HFFc6 (cell line): Measurements from ENCODE around the gene GRID1. TPM values are rescaled to one million over a fixed set of nuclear protein-coding genes. Genes with fewer than 3 reads are reported as not detected.

ENCODE experiments used
- DNase-seq: peaks from one replicate; pipeline ENCODE4 v3.0.0-alpha.2; 2018
- H3K27ac Mint-ChIP-seq: 2 replicates; pipeline ENCODE4 v1.8.0; 2020; ENCODE audit warnings: mild to moderate bottlenecking, mixed read lengths
- H3K27me3 Mint-ChIP-seq: 2 replicates; pipeline ENCODE4 v1.8.0; 2021; ENCODE audit warnings: mild to moderate bottlenecking, moderate library complexity, mixed read lengths; ENCODE audit not compliant: insufficient read depth
- H3K36me3 Mint-ChIP-seq: 2 replicates; pipeline ENCODE4 v1.8.0; 2021; ENCODE audit warnings: low read depth, mixed read lengths
- H3K4me1 Mint-ChIP-seq: 2 replicates; pipeline ENCODE4 v1.8.0; 2020; ENCODE audit warnings: low read depth, mixed read lengths
- H3K4me3 Mint-ChIP-seq: 2 replicates; pipeline ENCODE4 v1.8.0; 2020; ENCODE audit warnings: mild to moderate bottlenecking, moderate library complexity, mixed read lengths
- H3K9me3 Mint-ChIP-seq: 2 replicates; pipeline ENCODE4 v1.8.0; 2020; ENCODE audit warnings: mild to moderate bottlenecking, mixed read lengths
- CTCF ChIP-seq: fragments of 200-600 bp; sonication (generic); IDR thresholded peaks from 2 replicates; pipeline ENCODE4 v1.5.0; 2021; ENCODE audit warnings: antibody characterized with exemption, mild to moderate bottlenecking
- total RNA-seq, 6 experiments: library from RNA; stranded (reverse); fragmentation: NEBNext Ultra II Directional; extraction: Animal tissue kit (Norgen Biotek cat#: 25700); gene quantifications; 2 replicates in 1 of 6; 3 replicates in 5 of 6; pipeline ENCODE4 v1.2.3, GENCODE V29; 2021

GRID1 gene
- total RNA-seq, 6 experiments from 2014 or later = not detected

- Mint-ChIP-seq H3K9me3 (peaks cover 42% of the 10 kb centered on the region), H3K36me3 (no peaks in the 10 kb centered on the region; the same call in none of the 2 replicates)
Measured at GRCh38 chr10:85967594-85967993, 399.0 kb downstream of the GRID1 start.

GRCh38 chr10:85961479-85962067 lies 405.0 kb downstream of the GRID1 start:
- no peak for TF ChIP-seq CTCF
- peaks cover 84% of the 10 kb centered on the region for H3K9me3 Mint-ChIP-seq
- no peak overlapping the region for H3K4me3 Mint-ChIP-seq
- no peaks in the 10 kb centered on the region; the same call in 1 of the 2 replicates for H3K27me3 Mint-ChIP-seq
- no peak for DNase-seq
- H3K36me3 Mint-ChIP-seq = no peaks in the 10 kb centered on the region; the same call in 1 of the 2 replicates
- no peak overlapping the region for H3K27ac Mint-ChIP-seq
- no peaks in the 10 kb centered on the region for H3K4me1 Mint-ChIP-seq

More at GRCh38 chr10:85967594-85967993, 399.0 kb downstream of the GRID1 start:
- no peak for TF ChIP-seq CTCF
- no peak overlapping the region for H3K27ac Mint-ChIP-seq
- DNase-seq = no peak
- H3K4me3 Mint-ChIP-seq = no peak overlapping the region
- H3K27me3 Mint-ChIP-seq = no peaks in the 10 kb centered on the region
- no peaks in the 10 kb centered on the region for H3K4me1 Mint-ChIP-seq

- H3K36me3 Mint-ChIP-seq = no peaks in the 10 kb centered on the region; the same call in 1 of the 2 replicates
- no peak for DNase-seq
Measured at GRCh38 chr10:85961073-85961472, 405.5 kb downstream of the GRID1 start.

GRCh38 chr10:85959239-85959638 lies 407.4 kb downstream of the GRID1 start:
- Mint-ChIP-seq H3K27me3 (no peaks in the 10 kb centered on the region; the same call in none of the 2 replicates), H3K9me3 (peaks cover 82% of the 10 kb centered on the region), H3K36me3 (no peaks in the 10 kb centered on the region; the same call in 1 of the 2 replicates), H3K27ac (no peak overlapping the region), H3K4me3 (no peak overlapping the region), H3K4me1 (no peaks in the 10 kb centered on the region)
- no peak for TF ChIP-seq CTCF
- no peak for DNase-seq

More at GRCh38 chr10:85961073-85961472, 405.5 kb downstream of the GRID1 start:
- no peak overlapping the region for H3K27ac Mint-ChIP-seq
- no peak for TF ChIP-seq CTCF
- peaks cover 89% of the 10 kb centered on the region for H3K9me3 Mint-ChIP-seq
- H3K4me3 Mint-ChIP-seq = no peak overlapping the region
- no peaks in the 10 kb centered on the region; the same call in none of the 2 replicates for H3K27me3 Mint-ChIP-seq
- no peaks in the 10 kb centered on the region for H3K4me1 Mint-ChIP-seq

GRCh38 chr10:85950921-85951320 lies 415.7 kb downstream of the GRID1 start:
- no peak for TF ChIP-seq CTCF
- H3K36me3 Mint-ChIP-seq = no peaks in the 10 kb centered on the region

More at GRCh38 chr10:85950921-85951320, 415.7 kb downstream of the GRID1 start:
- Mint-ChIP-seq H3K27me3 (no peaks in the 10 kb centered on the region), H3K27ac (no peak overlapping the region), H3K4me1 (no peaks in the 10 kb centered on the region), H3K9me3 (peaks cover 33% of the 10 kb centered on the region), H3K4me3 (no peak overlapping the region)
- no peak for DNase-seq
